HG03135 (cell line): ENCODE results near the gene PSMD11.

Experiments
- ATAC-seq: cut with Tn5 transposase; IDR thresholded peaks from one replicate; pipeline ENCODE4 v1.9.1; 2021; ENCODE audit warnings: mild to moderate bottlenecking, moderate library complexity; ENCODE audit not compliant: unreplicated experiment

PSMD11 gene

GRCh38 chr17:32489320-32490100 is 45.2 kb downstream of the PSMD11 start:
- no peak for ATAC-seq

DNA sequence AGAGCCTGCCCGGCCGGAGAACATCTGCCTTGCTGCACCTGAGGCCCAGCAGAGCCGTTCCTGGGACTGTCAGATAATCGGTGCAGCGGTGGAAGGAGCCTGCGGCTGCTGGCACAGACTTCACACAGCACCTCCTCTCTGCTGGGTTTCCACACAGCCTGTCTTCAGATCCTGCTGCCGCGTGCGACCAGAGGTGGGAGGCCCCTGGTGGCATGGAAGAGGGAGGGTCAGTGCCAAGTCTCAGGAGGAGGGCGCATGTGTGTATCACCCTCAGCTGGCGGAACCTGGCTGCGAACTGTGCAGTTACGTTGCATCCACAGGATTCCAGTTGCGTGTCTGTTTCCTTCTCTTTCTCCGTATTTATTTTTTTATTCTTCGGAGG is 45.8 kb downstream of the PSMD11 start:
- ATAC-seq, result no peak

DNA sequence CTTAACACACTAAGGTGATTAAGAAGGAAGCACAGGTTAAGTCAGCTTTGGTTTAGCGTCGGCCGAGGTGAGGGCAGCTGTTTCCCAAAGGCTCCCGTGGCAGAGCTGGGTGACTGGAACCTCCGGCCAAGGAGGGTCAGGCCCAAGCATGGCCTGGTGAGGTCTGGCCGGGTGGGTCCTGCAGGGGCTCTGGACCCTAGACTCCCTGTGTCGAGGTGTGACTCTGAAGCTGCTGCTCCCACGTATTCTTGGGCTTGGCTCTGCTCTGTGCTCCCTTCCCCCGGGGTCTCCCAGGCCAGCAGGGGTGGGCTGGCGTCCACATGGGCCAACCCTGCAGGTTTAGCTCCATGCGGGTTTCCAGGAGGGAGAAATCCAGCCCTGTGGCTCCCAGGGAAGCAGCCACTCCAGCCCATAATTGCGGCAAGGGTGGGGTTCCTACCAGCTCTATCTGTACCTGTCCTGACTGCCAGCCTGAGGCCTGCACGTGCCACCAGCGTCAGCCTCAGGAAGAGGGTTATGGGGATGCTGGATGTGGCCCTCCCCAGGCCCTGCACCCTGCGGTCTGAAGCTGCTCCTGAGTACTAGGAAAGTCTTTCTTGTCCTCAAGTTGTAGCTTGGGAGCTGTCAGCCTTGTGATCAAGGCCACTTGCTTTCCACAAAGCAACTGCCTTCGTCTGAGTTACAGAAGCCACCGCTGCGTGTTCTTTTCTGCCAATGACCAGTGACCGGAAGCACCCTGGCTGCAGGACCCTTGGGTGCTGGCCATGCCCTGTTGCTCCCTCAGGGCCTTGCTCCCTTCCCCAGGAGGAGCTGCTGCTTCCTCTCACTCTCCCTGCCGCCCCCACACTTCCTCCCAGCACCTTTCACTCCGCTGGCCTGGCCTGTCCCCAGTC is 47.3 kb downstream of the PSMD11 start:
- ATAC-seq, result no peak

DNA sequence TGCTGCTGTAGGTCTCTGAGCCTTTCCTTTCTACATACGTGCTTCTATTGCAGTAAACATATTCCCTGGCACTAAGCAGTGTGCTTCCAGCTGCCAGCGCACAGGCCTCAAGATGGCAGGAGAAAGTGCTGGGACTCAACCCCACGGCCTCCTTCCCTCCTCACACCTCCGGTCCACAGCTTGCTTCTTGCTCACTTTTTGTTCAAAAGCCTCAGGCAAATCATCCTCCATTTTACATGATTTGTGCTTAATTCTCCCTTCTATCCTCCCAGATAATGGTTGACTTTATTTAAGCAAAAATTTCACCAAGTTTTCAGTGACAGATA is 47.9 kb downstream of the PSMD11 start:
- ATAC-seq, result no peak

DNA sequence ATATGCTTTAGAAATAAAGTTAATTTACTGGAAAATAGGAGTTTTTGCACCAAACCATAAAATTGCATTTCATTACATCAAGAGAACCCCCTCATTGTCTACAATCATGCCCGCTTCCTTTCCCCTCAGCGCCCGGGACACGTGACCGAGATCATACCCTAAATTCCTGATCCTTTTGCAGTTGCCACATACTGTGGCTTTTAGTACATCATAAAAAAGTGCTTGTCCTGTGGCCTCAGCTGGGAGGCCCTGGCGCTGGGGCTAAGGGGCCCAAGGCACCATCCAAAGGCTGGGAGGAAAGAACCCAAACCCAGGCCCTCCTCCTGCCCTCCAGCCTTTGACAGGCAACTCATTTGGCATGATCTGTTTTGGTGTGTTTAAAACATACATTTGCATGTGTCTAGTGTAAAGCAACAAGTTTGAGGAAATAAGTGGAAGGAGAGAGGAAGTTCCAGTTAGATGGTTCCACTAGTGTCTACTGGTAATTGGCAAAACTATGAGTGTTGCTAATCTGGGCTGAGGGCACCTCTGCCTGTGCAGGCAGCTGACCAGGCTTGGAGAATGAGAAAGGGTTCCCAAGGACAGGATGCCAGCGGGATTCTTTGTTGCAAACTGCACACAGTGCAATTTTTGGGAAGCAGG is 48.5 kb downstream of the PSMD11 start:
- ATAC-seq, result no peak

DNA sequence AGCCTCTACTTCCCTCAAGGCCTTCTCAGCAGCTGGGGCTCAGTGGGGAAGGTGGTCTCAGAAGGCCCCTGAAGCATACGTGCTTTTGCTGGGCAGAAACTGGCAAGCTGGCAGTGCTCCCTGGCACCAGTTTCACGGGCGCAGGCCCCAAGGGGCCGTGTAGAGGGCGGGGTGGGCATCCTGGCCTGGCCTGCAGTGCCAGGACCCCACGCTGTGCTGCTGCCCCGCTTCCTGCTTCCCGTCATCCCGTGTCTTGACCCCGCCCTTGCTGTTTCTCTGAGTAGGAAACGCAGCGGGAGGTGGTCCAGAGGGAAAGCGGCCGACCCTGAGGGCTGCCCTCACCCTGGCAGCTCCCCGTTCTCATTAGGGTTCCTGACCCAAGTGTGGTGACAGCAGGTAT is 49.3 kb downstream of the PSMD11 start:
- no peak for ATAC-seq

DNA sequence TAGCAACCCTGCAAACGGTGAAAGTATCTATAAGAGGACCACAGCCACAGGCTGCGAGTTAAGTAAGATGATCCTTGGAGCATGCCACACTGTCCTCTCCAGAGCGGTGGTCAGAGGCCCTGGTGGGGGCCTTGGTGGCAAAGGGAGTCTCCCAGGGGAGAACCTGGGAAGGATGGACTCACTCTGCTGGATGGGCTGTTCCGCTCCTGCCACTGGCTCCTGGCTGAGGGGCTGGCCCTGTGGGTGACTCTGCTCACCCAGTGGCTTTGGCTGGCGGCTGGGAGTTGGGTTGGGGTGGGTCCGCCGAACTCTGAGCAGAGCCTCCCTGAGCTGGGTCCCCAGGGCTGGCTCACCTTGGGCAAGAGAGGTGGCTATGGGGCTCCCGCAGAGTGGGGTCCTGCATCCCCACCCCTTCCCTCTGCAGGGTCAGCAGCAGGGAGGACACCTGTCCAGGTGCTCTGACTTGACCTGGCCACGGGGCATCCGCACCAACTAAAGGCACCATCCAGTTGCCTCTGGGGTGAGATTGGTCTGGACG is 49.7 kb downstream of the PSMD11 start:
- ATAC-seq, result no peak

DNA sequence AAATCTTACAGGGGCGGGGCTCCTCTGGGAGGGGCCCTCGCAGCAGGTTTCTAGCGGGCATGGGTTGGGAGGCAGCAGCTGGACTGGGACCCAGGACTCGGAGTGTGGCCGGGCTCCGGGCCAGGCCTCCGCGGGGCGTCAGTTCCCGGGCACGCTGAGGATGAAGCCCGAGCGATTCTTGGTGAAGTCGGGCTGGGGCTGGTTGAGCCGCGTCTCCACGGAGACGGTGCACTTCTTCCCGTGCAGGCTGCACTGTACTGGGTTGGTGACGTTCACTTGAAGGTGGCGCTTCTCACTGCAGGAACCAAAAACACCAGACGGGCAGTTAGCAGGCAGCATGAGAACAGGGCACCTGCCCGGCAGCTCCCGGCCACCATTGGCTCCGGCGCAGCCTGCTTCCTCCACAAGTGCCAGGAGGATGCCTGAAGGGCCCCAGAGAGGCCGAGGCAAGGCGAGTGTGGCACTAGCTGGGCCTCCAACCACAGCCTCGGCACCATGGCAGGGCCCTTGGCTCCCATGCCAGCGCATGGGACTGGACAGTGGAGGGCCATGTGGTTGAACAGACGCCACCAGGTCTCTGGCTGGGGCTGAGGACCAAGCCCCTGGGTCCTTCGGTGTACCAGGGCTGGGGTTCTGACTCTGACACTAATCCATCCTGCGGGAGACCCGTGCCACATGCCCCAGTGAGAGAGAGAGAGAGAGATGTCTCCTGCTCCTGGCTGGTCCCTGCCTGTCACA is 50.5 kb downstream of the PSMD11 start:
- no peak for ATAC-seq

- no peak for ATAC-seq
Measured at GRCh38 chr17:32495359-32496231, 51.3 kb downstream of the PSMD11 start.

DNA sequence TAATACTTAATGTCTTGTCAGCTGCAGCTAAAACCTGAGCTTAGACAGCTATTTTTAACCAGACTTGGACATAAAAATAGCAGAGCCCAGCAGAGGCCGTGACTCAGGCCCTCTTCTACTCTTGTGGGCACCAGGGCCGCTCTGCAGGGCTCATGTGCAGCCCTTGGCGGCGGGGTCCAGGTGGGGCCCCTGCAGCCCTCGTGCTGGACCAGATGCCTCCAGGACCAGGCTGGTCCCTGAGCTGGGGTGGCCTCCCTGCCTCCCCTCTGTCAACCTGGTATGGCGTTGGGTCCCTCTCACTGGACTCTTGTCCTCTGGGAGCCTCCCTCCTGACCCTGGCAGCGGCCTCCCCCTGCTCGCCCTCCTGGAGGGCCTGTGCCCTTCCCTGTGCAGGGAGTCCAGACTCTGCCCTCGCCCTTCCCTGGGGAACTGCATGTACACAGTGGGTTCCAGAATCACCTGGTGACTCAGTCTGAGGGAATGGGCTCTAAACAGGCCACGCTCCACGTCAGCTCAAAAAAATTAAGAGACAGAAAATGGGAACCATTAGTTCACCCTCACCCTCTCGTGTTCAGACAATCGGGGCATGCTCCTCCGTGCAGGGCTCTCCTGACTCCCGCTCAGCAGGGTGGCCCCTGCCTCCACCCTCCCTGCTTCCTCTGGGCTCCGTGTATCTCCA is 52.2 kb downstream of the PSMD11 start:
- ATAC-seq, result no peak

GRCh38 chr17:32497431-32498205 is 53.3 kb downstream of the PSMD11 start:
- no peak for ATAC-seq

GRCh38 chr17:32498391-32498790 is 54.1 kb downstream of the PSMD11 start:
- ATAC-seq, result no peak

GRCh38 chr17:32502013-32502412 is 57.7 kb downstream of the PSMD11 start:
- no peak for ATAC-seq

DNA sequence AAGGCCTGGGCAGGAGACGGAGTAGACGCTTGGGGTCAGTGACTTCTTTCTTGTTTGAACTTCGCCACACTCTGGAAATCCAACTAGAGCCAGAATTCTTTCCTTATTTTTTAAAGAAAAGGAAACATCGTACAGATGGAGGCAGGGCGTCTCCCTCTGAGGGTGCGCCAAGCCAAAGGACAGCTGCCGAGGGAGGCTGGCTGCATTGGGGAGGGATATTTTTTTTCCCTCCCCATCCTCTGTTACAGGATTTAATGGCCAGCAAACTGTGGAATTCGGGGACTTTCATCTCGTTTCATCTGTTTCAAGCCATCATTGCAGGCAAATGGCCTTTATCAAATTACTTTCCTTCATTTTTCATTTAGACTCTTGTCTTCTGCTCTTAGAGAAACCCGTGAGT is 58.4 kb downstream of the PSMD11 start:
- ATAC-seq, result no peak

DNA sequence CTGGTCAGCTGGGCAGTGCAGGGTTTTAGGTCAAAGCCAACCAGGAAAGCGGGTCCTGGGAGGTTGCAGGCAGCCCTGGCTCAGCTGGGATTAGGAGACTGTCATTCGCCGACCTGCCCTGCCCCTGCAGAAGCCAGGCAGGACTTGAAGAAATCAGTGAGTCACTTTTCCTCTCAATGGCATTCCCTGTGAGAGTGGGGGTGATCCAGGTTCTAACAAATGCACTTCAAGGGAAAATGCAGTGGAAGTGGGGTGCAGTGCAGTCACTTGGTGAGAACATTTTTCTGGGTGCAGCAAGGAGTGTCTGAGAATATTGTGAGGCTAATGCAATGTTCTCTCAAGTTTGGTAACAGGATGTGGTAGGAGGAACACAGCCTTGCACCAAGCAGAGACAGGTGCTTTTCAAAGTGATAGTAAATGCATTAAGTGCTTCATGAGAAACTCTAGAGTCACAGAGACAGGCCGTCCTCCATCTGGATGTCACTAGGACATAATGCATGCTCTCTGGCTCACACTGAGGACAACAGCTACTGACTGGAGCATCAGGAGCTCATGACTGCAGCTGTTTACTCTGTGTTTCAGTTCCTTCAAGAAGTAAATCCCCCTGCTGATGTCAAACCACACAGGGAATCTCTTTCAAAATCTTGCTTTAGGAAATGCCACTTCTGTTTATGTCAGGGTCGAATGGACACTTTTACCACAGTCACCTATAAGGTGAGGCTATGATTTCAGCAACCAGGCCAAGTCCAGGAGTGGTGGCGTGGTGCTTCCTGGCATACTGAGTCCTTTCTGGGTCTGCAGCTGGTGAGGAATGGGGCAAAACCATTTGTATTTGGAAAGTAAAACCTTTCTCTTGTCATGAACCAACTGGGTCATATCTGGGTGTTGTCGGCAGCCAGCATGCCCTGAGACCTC is 59.2 kb downstream of the PSMD11 start:
- ATAC-seq, result peak; percentile 86

DNA sequence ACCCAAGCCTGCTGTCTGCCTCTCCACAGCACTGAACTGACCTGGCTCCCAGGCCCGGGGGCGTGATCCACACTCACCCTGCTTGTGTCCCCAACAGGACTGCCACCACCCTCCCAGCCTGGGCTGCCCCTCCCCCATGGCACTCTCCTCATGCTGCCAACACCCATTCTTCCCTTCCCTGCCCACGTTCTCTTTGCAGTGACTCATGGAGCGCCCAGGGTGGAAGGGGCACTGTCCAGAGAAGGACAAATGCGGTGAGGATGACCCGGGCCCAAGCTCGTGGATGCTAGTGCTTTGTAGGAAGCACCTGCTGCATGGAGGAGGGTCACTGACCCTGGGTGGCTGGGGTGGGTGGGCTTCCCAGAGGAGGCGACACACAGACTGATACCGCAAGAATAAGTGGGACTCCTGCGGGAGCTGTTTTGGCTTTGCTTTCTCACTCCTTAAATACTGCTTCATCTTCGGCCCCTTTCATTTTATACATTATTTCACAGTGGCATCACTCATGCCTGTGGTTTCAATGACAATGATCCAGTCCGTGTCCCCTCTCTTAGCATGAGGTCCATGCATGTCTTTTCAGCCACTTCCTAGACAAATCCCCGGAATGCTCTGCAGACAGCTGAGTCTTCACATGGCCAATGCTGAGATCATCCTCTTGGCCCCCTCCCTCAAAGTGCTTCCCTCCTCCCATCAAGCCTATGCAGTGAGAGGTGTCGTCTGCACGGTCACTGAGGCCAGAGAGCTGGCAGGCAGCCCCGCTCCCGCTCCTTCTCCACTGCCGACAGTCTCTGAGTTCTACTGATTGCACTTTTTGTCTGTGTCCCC is 60.1 kb downstream of the PSMD11 start:
- peak; percentile 23 for ATAC-seq

DNA sequence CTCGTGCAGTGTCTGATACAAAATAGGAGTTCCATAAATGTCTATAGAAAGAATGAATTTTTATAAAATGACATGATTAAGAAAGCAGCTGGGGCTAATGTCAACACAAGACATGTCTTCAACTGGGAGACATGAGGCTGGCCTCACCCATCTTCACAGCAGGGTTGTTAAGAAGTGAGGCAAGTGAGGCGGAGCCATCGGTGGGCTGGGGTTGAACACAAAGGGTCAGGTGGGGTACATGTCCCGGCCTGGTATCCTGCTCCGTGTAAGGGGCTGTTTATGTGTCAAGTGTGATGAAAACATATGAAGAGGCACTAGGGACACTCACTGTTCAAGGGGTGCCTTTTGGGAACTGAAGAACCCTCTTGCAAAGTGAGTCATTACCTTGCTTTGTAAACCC is 64.6 kb downstream of the PSMD11 start:
- ATAC-seq, result no peak
